NCI-H524 (cell line): Measurements from ENCODE around the gene GALNT15.
A peak's percentile ranks its signal among the peaks of the same experiment; 100 is the strongest.

Source experiments
- DNase-seq, 2 experiments: peaks; one replicate each; lab custom pipeline; 2025; lab: John Stamatoyannopoulos, UW

GALNT15 gene

DNA sequence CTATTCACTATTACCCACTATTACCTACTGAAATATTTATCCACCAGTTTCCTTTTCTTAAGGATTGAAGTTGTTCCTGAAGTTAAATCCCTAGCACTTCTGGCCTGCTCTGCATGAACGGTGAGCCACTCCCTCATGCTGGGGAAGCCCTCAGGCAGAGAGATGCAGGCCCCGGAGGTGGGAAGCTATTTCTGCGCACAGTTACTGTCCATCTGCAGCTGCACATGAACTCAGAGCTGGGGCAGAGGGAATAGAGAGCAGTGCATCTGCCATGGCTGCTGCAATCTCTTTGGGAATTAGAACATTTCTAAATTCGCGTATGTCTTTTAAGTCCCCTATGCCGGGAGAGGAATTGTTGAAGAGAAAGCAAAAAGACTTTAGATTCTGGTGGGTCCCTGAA is 6.3 kb upstream of the GALNT15 start:
- DNase-seq: no peak

DNA sequence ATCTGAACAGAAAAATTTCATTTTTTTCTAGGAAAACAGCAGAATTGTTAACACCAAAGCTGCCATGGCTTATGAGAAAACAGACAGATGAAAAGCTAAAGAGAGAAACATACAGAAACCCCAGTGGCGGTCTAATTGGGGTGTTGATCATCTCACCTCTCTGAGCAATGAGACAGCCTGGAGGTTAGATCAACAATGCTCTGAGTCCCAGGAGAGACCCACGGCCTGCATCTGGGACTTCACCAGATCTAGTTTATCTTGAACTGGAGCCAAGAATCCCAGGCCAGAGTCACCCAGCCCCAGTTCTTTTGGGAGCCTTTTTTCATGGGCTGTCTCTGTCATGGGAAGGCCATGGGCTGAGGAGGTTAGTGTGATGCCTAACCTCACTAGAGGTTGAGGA is 3.5 kb upstream of the GALNT15 start:
- DNase-seq: no peak

DNA sequence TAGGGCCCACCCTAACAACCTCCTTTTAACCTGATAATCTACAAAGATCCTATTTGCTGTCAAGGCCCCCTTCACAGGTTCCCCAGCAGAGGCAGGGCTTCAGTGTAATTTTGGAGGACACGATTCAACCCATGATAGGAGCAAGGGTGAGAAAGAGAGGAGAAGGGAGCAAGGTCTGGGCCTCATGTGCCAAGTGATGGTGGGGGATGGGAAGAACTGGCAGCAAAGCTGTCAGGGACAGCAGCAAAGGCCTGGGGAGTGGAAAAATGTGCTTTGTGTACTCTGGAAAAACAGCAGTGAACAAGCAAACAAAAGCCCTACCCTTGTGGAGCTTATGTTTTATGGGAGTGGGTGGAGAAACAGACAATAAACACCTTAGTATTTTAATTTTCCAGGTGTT is 2.7 kb upstream of the GALNT15 start:
- no peak for DNase-seq

DNA sequence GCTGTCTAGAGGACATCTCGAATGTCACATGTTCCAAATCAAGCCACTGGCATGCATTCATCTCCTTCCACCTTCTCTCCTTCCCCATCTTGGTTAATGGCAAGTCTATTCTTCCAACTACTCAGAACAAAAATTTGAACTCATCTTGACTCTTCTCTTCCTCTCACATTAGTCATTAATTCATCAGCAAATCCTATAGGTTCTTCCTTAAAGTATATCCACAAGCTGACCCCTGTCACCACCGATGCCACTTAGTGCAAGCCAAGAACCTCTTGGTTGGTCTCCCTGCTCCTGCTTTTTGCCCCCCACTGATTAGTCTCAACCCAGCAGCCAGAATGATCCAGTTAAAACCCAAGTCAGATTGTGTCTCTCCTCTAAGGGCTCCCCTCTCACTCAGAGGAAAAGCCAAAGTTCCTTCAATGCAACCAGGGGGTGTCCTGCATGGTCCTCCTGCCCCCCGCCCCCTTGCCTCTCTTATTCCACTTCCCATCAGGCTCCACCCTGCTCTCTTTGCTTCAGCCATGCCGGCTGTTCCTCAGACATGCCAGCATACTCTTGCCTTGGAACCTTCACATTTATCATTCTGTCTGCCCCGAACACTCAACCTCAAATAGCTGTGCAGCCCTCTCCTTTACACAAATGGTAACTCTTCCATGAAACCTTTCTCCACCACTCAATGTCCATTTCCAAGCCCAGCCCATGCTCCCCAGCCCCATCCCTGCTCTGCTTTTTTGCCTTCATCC is 1.0 kb upstream of the GALNT15 start:
- no peak for DNase-seq

DNA sequence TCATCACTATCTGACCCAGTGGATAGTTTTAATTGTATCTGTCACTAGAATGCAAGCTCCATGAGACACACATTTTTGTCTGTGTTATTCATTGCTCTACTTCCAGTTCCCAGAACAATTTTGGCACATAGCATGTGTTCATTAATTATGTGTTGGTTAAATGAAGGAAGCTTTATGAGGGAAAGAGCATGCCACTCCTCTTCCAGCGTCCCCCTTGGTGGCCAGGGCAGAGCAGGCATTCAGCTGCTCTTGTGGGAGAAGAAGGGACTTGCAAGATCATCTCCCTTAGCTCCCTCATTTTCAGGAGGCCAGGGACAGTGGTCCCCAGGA is 489 bp upstream of the GALNT15 start:
- no peak for DNase-seq

DNA sequence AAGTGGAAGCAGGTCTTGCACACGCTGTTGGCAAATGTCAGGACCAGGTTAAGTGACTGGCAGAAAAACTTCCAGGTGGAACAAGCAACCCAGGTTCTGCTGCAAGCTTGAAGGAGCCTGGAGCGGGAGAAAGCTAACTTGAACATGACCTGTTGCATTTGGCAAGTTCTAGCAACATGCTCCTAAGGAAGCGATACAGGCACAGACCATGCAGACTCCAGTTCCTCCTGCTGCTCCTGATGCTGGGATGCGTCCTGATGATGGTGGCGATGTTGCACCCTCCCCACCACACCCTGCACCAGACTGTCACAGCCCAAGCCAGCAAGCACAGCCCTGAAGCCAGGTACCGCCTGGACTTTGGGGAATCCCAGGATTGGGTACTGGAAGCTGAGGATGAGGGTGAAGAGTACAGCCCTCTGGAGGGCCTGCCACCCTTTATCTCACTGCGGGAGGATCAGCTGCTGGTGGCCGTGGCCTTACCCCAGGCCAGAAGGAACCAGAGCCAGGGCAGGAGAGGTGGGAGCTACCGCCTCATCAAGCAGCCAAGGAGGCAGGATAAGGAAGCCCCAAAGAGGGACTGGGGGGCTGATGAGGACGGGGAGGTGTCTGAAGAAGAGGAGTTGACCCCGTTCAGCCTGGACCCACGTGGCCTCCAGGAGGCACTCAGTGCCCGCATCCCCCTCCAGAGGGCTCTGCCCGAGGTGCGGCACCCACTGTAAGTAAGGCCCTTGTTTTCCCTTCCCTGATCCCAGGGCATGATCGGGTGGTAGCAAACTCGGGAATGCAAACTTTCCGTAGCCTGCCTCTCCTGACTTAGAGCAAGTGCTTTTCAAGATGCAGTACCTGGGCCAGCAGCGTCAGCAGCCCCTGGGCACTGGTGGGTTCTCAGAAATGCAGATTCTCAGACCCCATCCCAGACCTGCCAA is 759 bp downstream of the GALNT15 start:
- DNase-seq: no peak

DNA sequence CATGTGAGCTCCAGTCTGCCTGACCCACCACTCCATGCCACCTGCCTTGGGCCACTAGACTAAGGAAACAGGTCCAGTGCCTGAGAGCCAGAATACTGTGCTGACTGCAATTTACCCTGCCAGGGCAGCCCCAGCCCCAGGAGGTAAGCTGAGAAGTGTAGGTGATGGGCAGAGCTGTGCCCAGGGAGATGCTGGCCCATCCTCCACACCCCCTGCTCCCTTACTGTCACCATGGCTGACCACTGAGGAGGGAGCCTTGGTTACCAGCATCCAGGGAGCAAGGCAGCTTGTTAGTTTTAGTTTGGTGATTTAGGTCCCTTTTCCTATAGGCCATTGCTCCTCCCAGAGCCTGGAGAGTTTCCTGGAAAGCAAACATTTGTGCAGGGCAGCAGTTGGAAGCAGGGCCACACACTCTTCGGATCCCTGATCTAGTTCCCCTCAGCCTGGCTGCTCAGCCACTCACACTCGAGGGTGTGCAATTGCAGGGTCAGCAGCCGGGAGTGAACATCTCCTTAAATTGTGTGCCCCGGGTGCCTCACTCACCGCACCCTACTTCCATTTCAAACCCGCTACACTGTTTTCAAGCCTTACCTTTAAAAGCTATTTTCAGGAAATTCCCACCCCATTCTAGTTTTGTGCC is 2.0 kb downstream of the GALNT15 start:
- DNase-seq: no peak

DNA sequence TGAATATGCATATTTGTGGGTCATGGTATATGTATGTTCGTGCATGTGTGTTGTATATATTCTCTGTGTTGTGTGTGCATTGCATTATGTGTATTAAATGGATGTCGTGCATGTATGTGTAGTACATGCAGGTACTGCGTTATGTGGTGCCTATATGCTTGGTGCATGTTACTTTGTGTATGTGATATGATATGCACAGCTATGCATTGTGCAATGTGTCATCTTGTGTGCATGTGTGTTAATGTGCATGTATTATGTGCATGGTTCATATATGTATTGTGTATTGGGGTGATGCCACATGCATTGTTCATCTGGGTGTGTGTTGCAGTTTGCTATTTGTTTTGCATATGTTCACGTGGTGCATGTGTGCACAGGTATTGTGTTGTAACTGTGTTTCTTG is 2.9 kb downstream of the GALNT15 start:
- DNase-seq: no peak

DNA sequence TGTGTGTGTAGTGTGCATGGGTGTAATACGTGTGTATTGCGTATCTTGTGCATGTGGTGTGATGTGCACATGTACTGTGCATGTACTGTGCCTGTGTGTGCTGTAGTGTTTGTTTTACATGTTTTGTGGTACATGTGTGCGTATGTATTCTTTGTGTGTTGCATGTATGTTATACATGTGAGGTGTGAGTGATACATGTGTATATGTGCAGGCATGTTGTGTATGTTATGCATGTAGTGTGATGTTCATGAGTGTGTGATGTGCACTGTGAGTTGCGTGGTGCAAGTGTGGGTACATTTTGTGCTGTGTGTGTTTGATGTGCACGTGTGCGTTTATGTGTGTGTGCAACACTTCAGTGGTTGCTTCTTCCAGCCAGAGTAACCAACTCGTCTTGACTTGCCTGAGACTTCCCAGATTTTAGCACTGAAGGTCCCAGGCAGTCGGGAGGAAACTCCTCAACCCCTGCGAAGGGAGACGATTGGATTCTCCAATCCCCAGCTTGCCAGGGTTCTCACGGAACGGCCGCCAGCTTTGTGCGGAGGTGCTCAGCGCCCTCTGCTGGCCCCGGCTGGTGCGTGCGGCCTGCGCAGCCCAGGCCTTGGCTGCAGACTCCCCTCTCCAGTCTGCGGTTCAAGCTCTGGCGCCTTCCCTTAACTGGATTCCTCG is 3.6 kb downstream of the GALNT15 start:
- no peak for DNase-seq

DNA sequence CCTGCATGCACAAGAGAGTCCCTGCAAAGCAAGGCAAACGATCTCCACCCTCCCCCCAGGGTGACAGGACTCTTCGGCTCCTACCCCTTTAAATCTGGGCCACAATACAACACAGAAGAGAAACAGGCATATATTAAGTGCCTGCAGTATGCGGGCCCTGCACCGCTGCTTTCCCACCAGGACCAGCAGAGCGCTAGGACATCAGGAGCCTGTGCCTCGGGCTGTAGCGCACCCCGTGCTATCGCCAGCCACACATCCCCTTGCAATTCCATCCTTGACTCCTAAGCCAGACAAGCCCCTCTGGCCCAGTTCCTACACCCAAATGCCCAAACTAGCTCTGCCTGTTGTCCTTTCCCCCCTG is 4.1 kb downstream of the GALNT15 start:
- no peak for DNase-seq

DNA sequence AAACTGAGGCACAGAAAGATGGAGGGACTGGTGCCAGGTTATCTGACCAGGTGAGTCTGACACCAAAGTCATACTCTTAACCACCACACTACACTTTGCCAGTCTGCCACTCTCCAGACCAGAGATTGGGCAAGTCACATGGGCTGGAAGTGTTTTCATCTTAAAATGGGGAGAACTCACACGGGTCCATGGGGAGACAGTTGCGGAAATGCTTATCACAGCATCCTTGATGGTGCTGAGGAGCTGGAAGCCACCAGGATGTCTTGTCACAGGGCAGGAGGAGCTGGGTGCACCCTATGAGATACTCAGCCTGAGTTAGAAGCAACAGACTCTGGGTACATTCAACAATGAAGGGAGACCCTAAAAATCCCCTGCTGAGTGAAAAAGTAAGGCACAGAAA is 4.8 kb downstream of the GALNT15 start:
- no peak for DNase-seq

DNA sequence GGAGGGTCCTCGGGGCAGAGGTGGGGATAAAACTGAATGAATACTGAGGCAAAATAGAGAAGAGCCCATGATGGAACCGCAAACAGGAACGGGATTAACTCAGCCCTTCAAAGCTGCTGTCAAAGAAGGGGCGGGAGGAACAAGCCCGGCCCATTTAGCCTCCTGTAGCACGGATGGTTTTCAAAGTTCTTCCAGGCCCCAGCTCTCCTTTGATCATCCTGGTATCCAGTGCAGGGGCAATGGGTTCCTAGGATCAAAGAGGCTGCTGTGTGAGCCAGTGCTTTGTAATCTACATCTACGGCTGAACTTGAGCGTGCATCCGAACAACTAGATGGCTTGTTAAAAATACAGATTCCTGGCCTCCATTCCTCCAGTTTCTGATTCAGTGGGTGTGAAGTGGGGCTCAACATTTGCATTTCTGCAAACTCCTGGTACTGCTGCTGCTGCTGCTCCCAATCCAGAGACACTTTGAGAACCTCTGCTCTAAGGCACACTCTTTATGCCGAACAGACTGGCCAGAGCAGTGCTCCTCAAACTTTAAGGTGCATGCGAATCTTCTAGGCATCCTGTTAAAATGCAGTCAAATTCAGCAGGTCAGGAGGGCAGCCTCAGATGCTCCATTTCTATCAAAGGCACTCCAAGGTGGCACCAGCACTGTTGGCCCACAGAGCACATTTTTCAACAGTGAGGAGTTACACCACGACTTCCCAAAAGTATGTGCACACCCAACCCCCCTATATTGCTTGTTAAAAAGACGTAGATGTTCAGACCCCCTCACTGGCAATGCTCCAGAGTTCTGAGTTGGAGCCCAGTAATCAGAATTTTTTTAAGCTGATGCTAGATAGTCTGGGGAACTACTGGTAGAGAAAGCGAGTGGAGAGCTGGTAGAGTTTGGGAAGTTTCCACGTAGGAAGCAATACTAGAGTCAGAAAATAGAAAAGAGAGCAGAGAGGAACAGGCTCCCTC is 5.6 kb downstream of the GALNT15 start:
- peak in 1 of 2 experiments; percentile 7 for DNase-seq

DNA sequence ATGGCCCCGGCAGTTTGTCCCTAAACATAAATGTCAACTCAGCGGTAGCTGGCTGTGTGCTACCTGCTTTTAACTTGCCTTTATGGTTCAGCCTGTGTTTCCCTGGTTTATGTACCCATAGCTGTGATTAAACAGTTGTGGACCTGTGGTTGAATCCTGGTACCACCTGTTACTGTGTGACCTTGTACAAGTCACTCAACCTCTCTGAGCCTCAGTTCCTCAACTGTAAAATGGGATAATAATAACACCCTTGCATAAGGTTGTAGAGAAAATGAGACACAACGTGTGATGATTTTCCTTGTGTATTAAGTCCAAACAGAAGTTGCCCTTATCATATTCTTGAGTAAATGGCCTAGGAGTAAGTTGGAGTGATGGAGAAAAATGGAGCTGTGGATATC is 6.3 kb downstream of the GALNT15 start:
- no peak for DNase-seq

DNA sequence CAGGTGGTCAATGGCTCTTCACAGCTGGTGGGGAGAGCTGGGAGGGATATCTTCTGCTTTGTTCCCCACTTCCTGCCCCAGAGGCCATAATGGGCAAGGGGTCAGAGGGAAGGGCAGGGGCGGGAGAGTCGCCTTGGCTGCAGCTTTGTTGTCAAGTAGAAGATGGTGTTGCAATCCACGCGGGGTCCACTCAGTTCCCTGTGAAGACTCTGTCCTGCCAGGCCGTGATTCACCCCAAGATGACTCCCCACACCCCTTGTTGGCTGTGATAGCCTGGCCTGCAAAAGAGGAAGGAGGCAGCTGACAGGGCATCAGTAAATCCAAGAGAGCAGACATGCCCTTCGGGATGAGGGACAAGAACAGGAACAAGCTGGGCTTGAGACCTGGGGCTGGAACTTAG is 6.9 kb downstream of the GALNT15 start:
- peak in 1 of 2 experiments; percentile 10 for DNase-seq

DNA sequence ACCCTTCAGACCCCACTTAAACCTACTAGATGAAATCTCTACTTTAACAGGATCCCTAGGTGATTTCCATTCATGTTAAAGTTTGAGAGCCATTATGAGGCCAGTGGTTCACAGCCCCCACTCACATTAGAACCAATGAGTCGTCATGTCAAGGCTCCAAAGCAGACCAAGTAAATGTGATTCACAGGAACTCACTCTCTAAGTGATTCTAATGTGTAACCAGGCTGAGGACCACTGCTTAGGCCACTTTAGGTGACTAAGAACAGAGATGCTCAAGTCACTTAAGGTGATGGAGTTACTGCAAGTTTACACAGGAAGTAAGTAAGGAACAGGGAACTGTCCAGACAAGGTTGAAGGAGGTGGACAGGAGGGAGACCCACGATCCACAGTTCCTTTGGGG is 7.7 kb downstream of the GALNT15 start:
- DNase-seq: no peak

DNA sequence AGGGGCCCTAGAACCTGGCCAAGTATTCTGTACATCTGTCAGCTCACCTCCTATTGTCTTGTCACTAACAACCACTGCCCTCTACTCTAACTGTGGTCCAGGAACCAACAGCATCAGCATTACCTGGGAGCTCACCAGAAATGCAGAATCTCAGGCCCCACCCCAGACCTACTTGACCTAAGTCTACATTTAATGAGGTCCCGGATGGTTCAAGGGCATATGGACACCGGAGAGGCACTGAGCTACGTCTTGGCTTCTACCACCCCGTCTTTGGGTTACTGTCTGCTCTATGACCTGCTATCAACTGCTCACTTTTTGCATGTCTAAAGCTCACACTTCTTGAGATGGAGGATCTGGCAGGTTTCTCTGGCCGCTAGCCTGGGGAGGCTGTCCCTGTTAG is 8.1 kb downstream of the GALNT15 start:
- DNase-seq: no peak

DNA sequence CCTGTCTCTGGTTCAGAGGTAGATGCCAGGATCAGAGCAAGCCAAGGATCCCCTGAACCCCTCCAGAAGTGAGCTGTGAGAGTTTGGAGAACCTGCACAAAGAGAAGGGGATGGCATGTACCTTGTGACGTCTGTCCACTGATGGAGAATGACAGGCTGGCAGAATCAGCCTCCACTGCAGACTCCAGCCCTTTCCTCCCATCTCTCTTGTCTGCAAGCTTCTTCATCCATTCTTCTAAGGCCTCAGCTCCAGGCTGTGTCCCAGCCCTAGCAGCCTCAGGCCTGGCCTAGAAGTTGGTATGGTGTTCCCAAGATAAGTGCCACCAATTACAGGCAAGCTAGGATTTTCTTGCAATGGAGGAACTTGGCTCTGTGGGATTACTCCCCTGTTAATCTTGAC is 8.6 kb downstream of the GALNT15 start:
- no peak for DNase-seq

DNA sequence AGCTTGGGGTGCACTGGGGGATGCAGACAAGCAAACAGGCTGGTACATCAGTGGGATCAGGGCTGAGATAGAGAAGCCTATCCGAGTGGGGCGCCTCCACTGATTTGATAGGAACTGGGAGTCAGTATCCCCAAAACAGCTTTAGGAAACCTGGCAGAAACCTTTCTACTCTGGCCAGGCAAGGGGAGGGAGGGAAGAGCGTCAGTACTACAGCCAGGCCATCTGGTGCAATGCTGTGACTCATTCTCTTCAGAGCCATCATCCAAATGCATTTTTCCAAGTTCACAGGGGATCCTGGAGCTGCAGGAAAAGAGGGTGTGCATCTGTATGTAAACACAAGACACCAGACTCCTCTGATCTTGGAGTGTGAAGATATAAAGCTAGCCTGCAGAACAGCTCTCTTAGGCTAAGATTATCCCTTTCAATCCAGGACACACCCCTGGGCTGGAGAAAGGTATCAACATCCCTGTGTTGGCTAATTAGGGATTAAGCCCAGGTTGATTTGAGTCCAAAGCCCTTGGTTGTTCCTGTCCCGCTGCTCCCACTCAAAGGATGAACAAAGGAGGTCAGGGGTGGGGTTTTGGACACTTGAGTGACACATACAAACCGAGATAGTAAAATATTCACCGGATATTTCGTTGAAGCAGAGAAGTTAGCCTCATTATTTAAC is 9.3 kb downstream of the GALNT15 start:
- peak; percentile 69 to 90 for DNase-seq

DNA sequence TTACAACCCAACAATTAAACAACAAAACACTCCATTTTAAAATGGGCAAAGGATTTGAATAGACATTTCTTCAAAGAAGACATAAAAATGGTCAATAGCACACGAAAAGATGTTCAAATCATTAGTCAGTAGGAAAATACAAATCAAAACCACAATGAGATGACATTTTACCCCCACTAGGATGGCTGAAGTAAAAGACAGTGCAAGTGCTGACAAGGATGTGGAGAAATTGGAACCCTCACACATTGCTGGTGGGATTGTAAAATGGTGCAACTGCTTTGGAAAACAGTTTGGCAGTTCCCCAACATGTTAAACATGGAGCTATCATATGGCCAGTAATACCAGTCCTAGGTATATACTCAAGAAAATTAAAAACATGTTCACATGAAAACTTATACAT is 11.6 kb downstream of the GALNT15 start:
- no peak for DNase-seq

DNA sequence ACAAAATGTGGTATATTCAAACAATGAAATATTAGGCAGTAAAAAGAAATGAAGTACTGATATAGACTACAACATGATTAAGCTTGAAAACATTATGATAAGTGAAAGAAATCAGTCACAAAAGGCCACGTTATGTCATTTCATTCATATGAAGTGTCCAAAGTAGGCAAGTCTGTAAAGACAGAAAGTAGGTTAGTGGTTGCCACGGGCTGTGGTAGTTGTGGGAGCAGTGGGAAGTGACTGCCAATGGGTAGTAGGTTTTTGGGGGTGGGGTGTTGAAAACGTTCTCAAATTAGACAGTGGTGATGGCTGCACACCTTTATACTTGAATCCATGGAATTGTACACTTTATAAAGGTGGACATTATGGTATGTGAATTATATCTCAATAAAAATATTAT is 12.1 kb downstream of the GALNT15 start:
- no peak for DNase-seq
